Muscle layer of colon (tissue), 2 donors: Measurements from ENCODE around the gene ATAD2B.
"Not testable (repeated sequence)": the region's sequence is repeated elsewhere in the genome, so short reads cannot be mapped to it uniquely, and the experiment has no call there.

Source experiments
- H3K27ac ChIP-seq: one replicate; pipeline ENCODE4 v1.7.0; 2013; ENCODE audit warnings: low read depth, mild to moderate bottlenecking, low read length, moderate library complexity
- H3K27me3 ChIP-seq, 2 donors: one replicate each; pipeline ENCODE4 v1.7.0; 2013; ENCODE audit warnings: low read length in 2 of 2, mild to moderate bottlenecking in 2 of 2; ENCODE audit not compliant: insufficient read depth in 2 of 2, control insufficient read depth in 1 of 2
- H3K36me3 ChIP-seq: one replicate; pipeline ENCODE4 v1.7.0; 2013; ENCODE audit warnings: mild to moderate bottlenecking, low read length; ENCODE audit not compliant: insufficient read depth
- H3K4me1 ChIP-seq: one replicate; pipeline ENCODE4 v1.7.0; 2013; ENCODE audit warnings: mild to moderate bottlenecking, low read length; ENCODE audit not compliant: insufficient read depth
- H3K4me3 ChIP-seq, 2 donors: one replicate each; pipeline ENCODE4 v1.7.0; 2013; ENCODE audit warnings: low read length in 2 of 2, low read depth in 1 of 2, mild to moderate bottlenecking in 1 of 2, moderate library complexity in 1 of 2
- H3K9ac ChIP-seq: one replicate; pipeline ENCODE4 v1.7.0; 2013; ENCODE audit warnings: low read length
- H3K9me3 ChIP-seq: one replicate; pipeline ENCODE4 v1.7.0; 2013; ENCODE audit warnings: mild to moderate bottlenecking, low read length
- donor health status: abdominal sarcoma.
- donor health status: Adenocarcinoma of cecum.

ATAD2B gene

GRCh38 chr2:23803965-23804542 lies 122.9 kb downstream of the ATAD2B start:
- H3K9me3 ChIP-seq: no peaks in the 10 kb centered on the region
- H3K4me3 ChIP-seq: no peak overlapping the region
- H3K4me1 ChIP-seq: peaks cover 4% of the 10 kb centered on the region
- no peaks in the 10 kb centered on the region for H3K27me3 ChIP-seq
- H3K36me3 ChIP-seq: peaks cover 6% of the 10 kb centered on the region
- H3K27ac ChIP-seq: no peak overlapping the region
- no peak overlapping the region for H3K9ac ChIP-seq

- H3K4me1 ChIP-seq: peaks cover 4% of the 10 kb centered on the region
- H3K9me3 ChIP-seq: no peaks in the 10 kb centered on the region
- H3K27me3 ChIP-seq: no peaks in the 10 kb centered on the region
- H3K36me3 ChIP-seq: no peaks in the 10 kb centered on the region
- no peak overlapping the region for H3K9ac ChIP-seq
- H3K4me3 ChIP-seq: no peak overlapping the region
- H3K27ac ChIP-seq: no peak overlapping the region
Observed at GRCh38 chr2:23803264-23803964, 123.5 kb downstream of the ATAD2B start.

- Histone ChIP-seq H3K27me3 (no peaks in the 10 kb centered on the region), H3K36me3 (peaks cover 4% of the 10 kb centered on the region), H3K9ac (no peak overlapping the region), H3K4me1 (peaks cover 4% of the 10 kb centered on the region), H3K27ac (no peak overlapping the region), H3K9me3 (no peaks in the 10 kb centered on the region), H3K4me3 (no peak overlapping the region)
Observed at GRCh38 chr2:23801396-23801795, 125.5 kb downstream of the ATAD2B start.

GRCh38 chr2:23794234-23794633 lies 132.7 kb downstream of the ATAD2B start:
- H3K27ac ChIP-seq: no peak overlapping the region
- no peaks in the 10 kb centered on the region for H3K27me3 ChIP-seq
- H3K9ac ChIP-seq: no peak overlapping the region
- H3K4me1 ChIP-seq: no peaks in the 10 kb centered on the region
- no peaks in the 10 kb centered on the region for H3K9me3 ChIP-seq
- peaks cover 5% of the 10 kb centered on the region for H3K36me3 ChIP-seq
- no peak overlapping the region for H3K4me3 ChIP-seq

GRCh38 chr2:23793476-23793875 lies 133.4 kb downstream of the ATAD2B start:
- Histone ChIP-seq H3K4me1 (no peaks in the 10 kb centered on the region), H3K27ac (no peak overlapping the region), H3K36me3 (peaks cover 8% of the 10 kb centered on the region), H3K9me3 (no peaks in the 10 kb centered on the region), H3K9ac (no peak overlapping the region), H3K27me3 (no peaks in the 10 kb centered on the region), H3K4me3 (no peak overlapping the region)

GRCh38 chr2:23791030-23791429 lies 135.9 kb downstream of the ATAD2B start:
- Histone ChIP-seq H3K9me3 (no peaks in the 10 kb centered on the region), H3K36me3 (peaks cover 13% of the 10 kb centered on the region), H3K9ac (no peak overlapping the region), H3K27ac (no peak overlapping the region), H3K4me1 (no peaks in the 10 kb centered on the region), H3K4me3 (no peak overlapping the region), H3K27me3 (no peaks in the 10 kb centered on the region)

GRCh38 chr2:23789012-23789411 lies 137.9 kb downstream of the ATAD2B start:
- peaks cover 24% of the 10 kb centered on the region for H3K36me3 ChIP-seq
- no peaks in the 10 kb centered on the region for H3K4me1 ChIP-seq
- H3K9ac ChIP-seq: no peak overlapping the region
- H3K9me3 ChIP-seq: no peaks in the 10 kb centered on the region
- H3K27ac ChIP-seq: no peak overlapping the region
- no peak overlapping the region for H3K4me3 ChIP-seq
- H3K27me3 ChIP-seq: no peaks in the 10 kb centered on the region

- H3K9me3 ChIP-seq: no peaks in the 10 kb centered on the region
- H3K27ac ChIP-seq: no peak overlapping the region
- no peaks in the 10 kb centered on the region for H3K27me3 ChIP-seq
- no peak overlapping the region for H3K4me3 ChIP-seq
- H3K36me3 ChIP-seq: peaks cover 24% of the 10 kb centered on the region
- H3K4me1 ChIP-seq: no peaks in the 10 kb centered on the region
- no peak overlapping the region for H3K9ac ChIP-seq
Observed at GRCh38 chr2:23788100-23788499, 138.8 kb downstream of the ATAD2B start.

GRCh38 chr2:23784971-23785370 lies 142.0 kb downstream of the ATAD2B start:
- Histone ChIP-seq H3K36me3 (peaks cover 37% of the 10 kb centered on the region), H3K4me3 (no peak overlapping the region), H3K27ac (no peak overlapping the region), H3K9ac (no peak overlapping the region), H3K27me3 (no peaks in the 10 kb centered on the region), H3K9me3 (no peaks in the 10 kb centered on the region), H3K4me1 (no peaks in the 10 kb centered on the region)

- Histone ChIP-seq H3K36me3 (peaks cover 27% of the 10 kb centered on the region), H3K27me3 (no peaks in the 10 kb centered on the region), H3K9me3 (no peaks in the 10 kb centered on the region), H3K4me3 (no peak overlapping the region), H3K4me1 (no peaks in the 10 kb centered on the region), H3K9ac (no peak overlapping the region), H3K27ac (no peak overlapping the region)
Observed at GRCh38 chr2:23782646-23783045, 144.3 kb downstream of the ATAD2B start.

- no peaks in the 10 kb centered on the region for H3K27me3 ChIP-seq
- H3K4me3 ChIP-seq: no peak overlapping the region
- no peaks in the 10 kb centered on the region for H3K4me1 ChIP-seq
- H3K36me3 ChIP-seq: peaks cover 27% of the 10 kb centered on the region
- H3K27ac ChIP-seq: no peak overlapping the region
- H3K9ac ChIP-seq: no peak overlapping the region
- no peaks in the 10 kb centered on the region for H3K9me3 ChIP-seq
Observed at GRCh38 chr2:23782126-23782525, 144.8 kb downstream of the ATAD2B start.

- H3K4me1 ChIP-seq, H3K9me3 ChIP-seq, H3K4me3 ChIP-seq, H3K27ac ChIP-seq, H3K9ac ChIP-seq, H3K27me3 ChIP-seq: not testable (repeated sequence)
- peaks cover 20% of the 10 kb centered on the region for H3K36me3 ChIP-seq
Observed at GRCh38 chr2:23780465-23780864, 146.5 kb downstream of the ATAD2B start.
